Dendritic cell treated with granulocyte-macrophage colony-stimulating factor and Interleukin-4, amounts not matched to agents 40 ng/mL and 50 ng/mL, for 4 days (primary cell): Measurements from ENCODE around the gene LASP1.
"Not testable (repeated sequence)": the region's sequence is repeated elsewhere in the genome, so short reads cannot be mapped to it uniquely, and the experiment has no call there.

Source experiments
- H3K27ac Mint-ChIP-seq: one replicate; pipeline ENCODE4 v1.8.0; 2022; ENCODE audit warnings: mild to moderate bottlenecking, mixed read lengths
- H3K27me3 Mint-ChIP-seq: one replicate; pipeline ENCODE4 v1.8.0; 2022; ENCODE audit warnings: mild to moderate bottlenecking, mixed read lengths
- H3K36me3 Mint-ChIP-seq: one replicate; pipeline ENCODE4 v1.8.0; 2022; ENCODE audit warnings: low read depth, mixed read lengths
- H3K4me1 Mint-ChIP-seq: one replicate; pipeline ENCODE4 v1.8.0; 2022; ENCODE audit warnings: low read depth, mixed read lengths
- H3K4me3 Mint-ChIP-seq: one replicate; pipeline ENCODE4 v1.8.0; 2022; ENCODE audit warnings: mild to moderate bottlenecking, moderate library complexity, mixed read lengths
- H3K9me3 Mint-ChIP-seq: one replicate; pipeline ENCODE4 v1.8.0; 2022; ENCODE audit warnings: mixed read lengths
- intact Hi-C: fragments of 100-400 bp; cut with micrococcal nuclease; formaldehyde crosslinking; loops from one replicate; pipeline ENCODE4 v1.15.0; 2022

Gene LASP1

GRCh38 chr17:38933962-38934361, 64.1 kb downstream of the LASP1 start:
- H3K9me3 Mint-ChIP-seq, H3K36me3 Mint-ChIP-seq, intact Hi-C loops, H3K4me1 Mint-ChIP-seq, H3K27ac Mint-ChIP-seq, H3K4me3 Mint-ChIP-seq: not testable (repeated sequence)
- H3K27me3 Mint-ChIP-seq: peaks cover 14% of the 10 kb centered on the region

GRCh38 chr17:38939987-38940386, 70.1 kb downstream of the LASP1 start:
- Mint-ChIP-seq H3K27ac (no peak overlapping the region), H3K4me3 (no peak overlapping the region), H3K9me3 (no peaks in the 10 kb centered on the region), H3K4me1 (no peaks in the 10 kb centered on the region), H3K27me3 (peaks cover 12% of the 10 kb centered on the region), H3K36me3 (no peaks in the 10 kb centered on the region)
- intact Hi-C loops: no loop called here

GRCh38 chr17:38940404-38940803, 70.5 kb downstream of the LASP1 start:
- intact Hi-C loops: no loop called here
- Mint-ChIP-seq H3K9me3 (no peaks in the 10 kb centered on the region), H3K4me1 (no peaks in the 10 kb centered on the region), H3K27ac (no peak overlapping the region), H3K4me3 (no peak overlapping the region), H3K27me3 (peaks cover 10% of the 10 kb centered on the region), H3K36me3 (no peaks in the 10 kb centered on the region)

- Mint-ChIP-seq H3K27me3 (no peaks in the 10 kb centered on the region), H3K27ac (no peak overlapping the region), H3K4me3 (no peak overlapping the region), H3K36me3 (no peaks in the 10 kb centered on the region), H3K4me1 (no peaks in the 10 kb centered on the region), H3K9me3 (no peaks in the 10 kb centered on the region)
- intact Hi-C loops: no loop called here
Observed at GRCh38 chr17:38942696-38943334, 73.0 kb downstream of the LASP1 start.

- Mint-ChIP-seq H3K4me3 (no peak overlapping the region), H3K36me3 (no peaks in the 10 kb centered on the region), H3K27me3 (no peaks in the 10 kb centered on the region), H3K4me1 (no peaks in the 10 kb centered on the region), H3K27ac (no peak overlapping the region), H3K9me3 (no peaks in the 10 kb centered on the region)
- intact Hi-C loops: no loop called here
Observed at GRCh38 chr17:38943607-38944006, 73.7 kb downstream of the LASP1 start.

- H3K27me3 Mint-ChIP-seq: no peaks in the 10 kb centered on the region
- H3K4me3 Mint-ChIP-seq: no peak overlapping the region
- intact Hi-C loops: no loop called here
- no peaks in the 10 kb centered on the region for H3K9me3 Mint-ChIP-seq
- no peaks in the 10 kb centered on the region for H3K36me3 Mint-ChIP-seq
- H3K27ac Mint-ChIP-seq: no peak overlapping the region
- no peaks in the 10 kb centered on the region for H3K4me1 Mint-ChIP-seq
Observed at GRCh38 chr17:38947189-38947588, 77.3 kb downstream of the LASP1 start.

GRCh38 chr17:38953800-38954199, 83.9 kb downstream of the LASP1 start:
- H3K27me3 Mint-ChIP-seq, H3K4me1 Mint-ChIP-seq, H3K27ac Mint-ChIP-seq, H3K4me3 Mint-ChIP-seq, intact Hi-C loops, H3K9me3 Mint-ChIP-seq, H3K36me3 Mint-ChIP-seq: not testable (repeated sequence)

GRCh38 chr17:38958326-38958725, 88.5 kb downstream of the LASP1 start:
- H3K27ac Mint-ChIP-seq: no peak overlapping the region
- H3K4me1 Mint-ChIP-seq: no peaks in the 10 kb centered on the region
- H3K27me3 Mint-ChIP-seq: no peaks in the 10 kb centered on the region
- no peaks in the 10 kb centered on the region for H3K36me3 Mint-ChIP-seq
- H3K4me3 Mint-ChIP-seq: no peak overlapping the region
- intact Hi-C loops: no loop called here
- no peaks in the 10 kb centered on the region for H3K9me3 Mint-ChIP-seq

- no peaks in the 10 kb centered on the region for H3K4me1 Mint-ChIP-seq
- no peak overlapping the region for H3K4me3 Mint-ChIP-seq
- H3K36me3 Mint-ChIP-seq: no peaks in the 10 kb centered on the region
- H3K9me3 Mint-ChIP-seq: no peaks in the 10 kb centered on the region
- H3K27me3 Mint-ChIP-seq: no peaks in the 10 kb centered on the region
- intact Hi-C loops: no loop called here
- no peak overlapping the region for H3K27ac Mint-ChIP-seq
Observed at GRCh38 chr17:38958756-38959155, 88.9 kb downstream of the LASP1 start.

GRCh38 chr17:38959508-38959907, 89.7 kb downstream of the LASP1 start:
- H3K36me3 Mint-ChIP-seq: no peaks in the 10 kb centered on the region
- H3K27ac Mint-ChIP-seq: no peak overlapping the region
- no peak overlapping the region for H3K4me3 Mint-ChIP-seq
- intact Hi-C loops: no loop called here
- H3K9me3 Mint-ChIP-seq: no peaks in the 10 kb centered on the region
- no peaks in the 10 kb centered on the region for H3K4me1 Mint-ChIP-seq
- H3K27me3 Mint-ChIP-seq: no peaks in the 10 kb centered on the region

- Mint-ChIP-seq H3K9me3 (no peaks in the 10 kb centered on the region), H3K36me3 (no peaks in the 10 kb centered on the region), H3K27ac (no peak overlapping the region), H3K27me3 (no peaks in the 10 kb centered on the region), H3K4me1 (no peaks in the 10 kb centered on the region), H3K4me3 (no peak overlapping the region)
- intact Hi-C loops: no loop called here
Observed at GRCh38 chr17:38960402-38960801, 90.5 kb downstream of the LASP1 start.

GRCh38 chr17:38961413-38961812, 91.6 kb downstream of the LASP1 start:
- intact Hi-C loops: no loop called here
- no peaks in the 10 kb centered on the region for H3K4me1 Mint-ChIP-seq
- no peaks in the 10 kb centered on the region for H3K9me3 Mint-ChIP-seq
- no peak overlapping the region for H3K4me3 Mint-ChIP-seq
- no peak overlapping the region for H3K27ac Mint-ChIP-seq
- no peaks in the 10 kb centered on the region for H3K27me3 Mint-ChIP-seq
- H3K36me3 Mint-ChIP-seq: no peaks in the 10 kb centered on the region

- peaks cover 7% of the 10 kb centered on the region for H3K4me1 Mint-ChIP-seq
- no peaks in the 10 kb centered on the region for H3K36me3 Mint-ChIP-seq
- H3K4me3 Mint-ChIP-seq: peak within 1 kb of the TSS; percentile 62
- H3K27me3 Mint-ChIP-seq: no peaks in the 10 kb centered on the region
- H3K9me3 Mint-ChIP-seq: no peaks in the 10 kb centered on the region
- H3K27ac Mint-ChIP-seq: peak within 1 kb of the TSS; percentile 76
- intact Hi-C loops: no loop called here
Observed at GRCh38 chr17:38967290-38967738, 97.5 kb downstream of the LASP1 start, which contains the start of gene FBXO47. Gene FBXO47 (minus strand): TSS chr17:38967403. CDS start chr17:38963025, 4,378 bp downstream.

GRCh38 chr17:38969281-38969680, 99.4 kb downstream of the LASP1 start:
- Mint-ChIP-seq H3K27me3 (no peaks in the 10 kb centered on the region), H3K27ac (no peak overlapping the region), H3K36me3 (no peaks in the 10 kb centered on the region), H3K4me3 (no peak overlapping the region), H3K9me3 (no peaks in the 10 kb centered on the region), H3K4me1 (peaks cover 7% of the 10 kb centered on the region)
- intact Hi-C loops: no loop called here

GRCh38 chr17:38970128-38970527, 100.3 kb downstream of the LASP1 start:
- no peaks in the 10 kb centered on the region for H3K27me3 Mint-ChIP-seq
- H3K36me3 Mint-ChIP-seq: no peaks in the 10 kb centered on the region
- no peaks in the 10 kb centered on the region for H3K9me3 Mint-ChIP-seq
- intact Hi-C loops: no loop called here
- H3K4me1 Mint-ChIP-seq: peaks cover 7% of the 10 kb centered on the region
- no peak overlapping the region for H3K27ac Mint-ChIP-seq
- no peak overlapping the region for H3K4me3 Mint-ChIP-seq
